B cell (primary cell): ENCODE measurements around the gene ARPC1A. TPM values are rescaled to one million over a fixed set of nuclear protein-coding genes. Genes with fewer than 3 reads are reported as not detected.

Experiments used
- ATAC-seq: fragments of 200-7000 bp; cut with Tn5 transposase; one replicate; pipeline ENCODE4 v1.10.0; 2021; ENCODE audit warnings: low read depth, mild to moderate bottlenecking, moderate number of reproducible peaks, moderate library complexity
- CTCF ChIA-PET: fragments of 350-600 bp; sonication (Branson Sonifier 250); formaldehyde crosslinking; loops from one replicate; lab custom pipeline; 2021; ENCODE audit warnings: antibody characterized with exemption, inconsistent platforms; lab: Charles Lee
- POLR2A ChIA-PET: fragments of 350-600 bp; sonication (Branson Sonifier 250); formaldehyde crosslinking; loops from one replicate; lab custom pipeline; 2021; ENCODE audit warnings: antibody characterized with exemption; lab: Charles Lee
- DNase-seq: peaks from one replicate; pipeline ENCODE4 v3.0.0; 2013
- H2AFZ ChIP-seq: 2 replicates; pipeline ENCODE4 v1.6.1; 2012; ENCODE audit warnings: mild to moderate bottlenecking, low read depth, low read length; ENCODE audit not compliant: insufficient read depth, poor library complexity, severe bottlenecking
- H3K27ac ChIP-seq, 2 donors: 1 replicate in 1 of 2; 2 replicates in 1 of 2; pipeline ENCODE4 v1.5.1; 2012 to 2013; ENCODE audit warnings: low read length in 2 of 2, mild to moderate bottlenecking in 2 of 2, moderate library complexity in 1 of 2
- H3K27me3 ChIP-seq, 4 experiments: fragments of 200-600 bp in 1 of 4; sonication (generic) in 1 of 4; replicated peaks in 1 of 4; 1 replicate in 2 of 4; 2 replicates in 2 of 4; pipeline versions ENCODE4 v1.6.1 to v1.7.0; 2013 to 2016; ENCODE audit warnings: low read length in 3 of 4, mild to moderate bottlenecking in 2 of 4, mixed read lengths in 1 of 4, moderate library complexity in 1 of 4; ENCODE audit not compliant: insufficient read depth in 4 of 4, control insufficient read depth in 3 of 4; ENCODE audit errors: control extremely low read depth in 1 of 4
- H3K36me3 ChIP-seq, 2 experiments: replicated peaks in 1 of 2; 1 replicate in 1 of 2; 2 replicates in 1 of 2; pipeline versions ENCODE4 v1.6.1 to v1.7.1; 2013; ENCODE audit warnings: low read length in 1 of 2; ENCODE audit not compliant: insufficient read depth in 2 of 2, control insufficient read depth in 1 of 2; ENCODE audit errors: control extremely low read depth in 1 of 2, extremely low read depth in 1 of 2
- H3K4me1 ChIP-seq, 2 donors: fragments of 200-600 bp in 1 of 2; sonication (generic) in 1 of 2; 1 replicate in 1 of 2; 2 replicates in 1 of 2; pipeline versions ENCODE4 v1.5.1 to v1.6.1; 2013 to 2017; ENCODE audit warnings: low read length in 2 of 2; ENCODE audit not compliant: control insufficient read depth in 2 of 2, insufficient read depth in 2 of 2
- H3K4me2 ChIP-seq: replicated peaks from 2 replicates; pipeline ENCODE3; 2012; ENCODE audit warnings: mild to moderate bottlenecking, low read depth, low read length; ENCODE audit not compliant: poor library complexity, severe bottlenecking
- H3K4me3 ChIP-seq, 5 experiments: fragments of 200-600 bp in 1 of 5; sonication (generic) in 1 of 5; 1 replicate in 3 of 5; 2 replicates in 2 of 5; pipeline versions ENCODE4 v1.5.1 to v1.7.0; 2011 to 2016; ENCODE audit warnings: low read length in 4 of 5, mild to moderate bottlenecking in 4 of 5, low read depth in 2 of 5, control low read depth in 1 of 5, moderate library complexity in 1 of 5; ENCODE audit not compliant: insufficient read depth in 1 of 5; ENCODE audit errors: control extremely low read depth in 1 of 5, extremely low read depth in 1 of 5
- H3K79me2 ChIP-seq: fragments of 200-600 bp; sonication (generic); one replicate; pipeline ENCODE4 v1.6.0; 2016; ENCODE audit warnings: low read length; ENCODE audit not compliant: control insufficient read depth, insufficient read depth
- H3K9ac ChIP-seq: fragments of 200-600 bp; sonication (generic); 2 replicates; pipeline ENCODE4 v1.6.1; 2017; ENCODE audit warnings: mild to moderate bottlenecking, low read length, moderate library complexity
- H3K9me3 ChIP-seq, 3 donors: one replicate each; pipeline versions ENCODE4 v1.6.1 to v1.7.1; 2013; ENCODE audit warnings: low read length in 2 of 3; ENCODE audit not compliant: control insufficient read depth in 2 of 3, insufficient read depth in 1 of 3; ENCODE audit errors: control extremely low read depth in 1 of 3
- H4K20me1 ChIP-seq: 2 replicates; pipeline ENCODE4 v1.6.0; 2012; ENCODE audit warnings: mild to moderate bottlenecking, low read length; ENCODE audit not compliant: insufficient read depth, control insufficient read depth, poor library complexity, severe bottlenecking
- H3K27ac Mint-ChIP-seq: one replicate; pipeline ENCODE4 v1.8.0; 2021; ENCODE audit warnings: mixed read lengths
- H3K27me3 Mint-ChIP-seq: one replicate; pipeline ENCODE4 v1.8.0; 2021; ENCODE audit warnings: mixed read lengths
- H3K4me1 Mint-ChIP-seq: one replicate; pipeline ENCODE4 v1.8.0; 2021; ENCODE audit warnings: mixed read lengths
- H3K4me3 Mint-ChIP-seq: one replicate; pipeline ENCODE4 v1.8.0; 2021; ENCODE audit warnings: mixed read lengths
- H3K9me3 Mint-ChIP-seq: one replicate; pipeline ENCODE4 v1.8.0; 2022; ENCODE audit warnings: mixed read lengths; ENCODE audit not compliant: insufficient read depth
- EZH2 ChIP-seq: IDR thresholded peaks from 2 replicates; pipeline ENCODE4 v1.6.1; 2012; ENCODE audit warnings: borderline replicate concordance, low read depth, mild to moderate bottlenecking, moderate library complexity, low read length; ENCODE audit not compliant: insufficient read depth, poor library complexity, severe bottlenecking
- WGBS: methylation state at CpG from one replicate; pipeline ENCODE4 v1.1.5; 2013; ENCODE audit warnings: missing lambda C conversion rate; ENCODE audit not compliant: insufficient coverage; 5-methylcytosine and 5-hydroxymethylcytosine counted together
- intact Hi-C: fragments of 100-400 bp; cut with micrococcal nuclease; formaldehyde crosslinking; loops from one replicate; pipeline ENCODE4 v1.10.0; 2022
- polyA plus RNA-seq: library from polyadenylated mRNA; depleted of rRNA; stranded (reverse); fragments of >200 nt; gene quantifications from 2 replicates; pipeline ENCODE4 v1.2.3, GENCODE V29; 2012
- total RNA-seq, 2 donors: library from RNA; stranded (reverse); fragments of 120-200 nt in 1 of 2; gene quantifications; 1 replicate in 1 of 2; 2 replicates in 1 of 2; pipeline versions ENCODE4 v1.2.3 to v1.2.4, GENCODE V29; 2013 to 2022
- TF ChIP-seq, protein P1 (sequence below): fragments of 200-600 bp; IDR thresholded peaks from one replicate; pipeline ENCODE4 v1.8.0; 2022; ENCODE audit warnings: antibody characterized with exemption, mild to moderate bottlenecking

Gene ARPC1A
- total and polyA plus RNA-seq, 2 donors (not counting 1 experiment from before 2014, with no cell fraction given), result 41.7 to 45.5 TPM

DNA sequence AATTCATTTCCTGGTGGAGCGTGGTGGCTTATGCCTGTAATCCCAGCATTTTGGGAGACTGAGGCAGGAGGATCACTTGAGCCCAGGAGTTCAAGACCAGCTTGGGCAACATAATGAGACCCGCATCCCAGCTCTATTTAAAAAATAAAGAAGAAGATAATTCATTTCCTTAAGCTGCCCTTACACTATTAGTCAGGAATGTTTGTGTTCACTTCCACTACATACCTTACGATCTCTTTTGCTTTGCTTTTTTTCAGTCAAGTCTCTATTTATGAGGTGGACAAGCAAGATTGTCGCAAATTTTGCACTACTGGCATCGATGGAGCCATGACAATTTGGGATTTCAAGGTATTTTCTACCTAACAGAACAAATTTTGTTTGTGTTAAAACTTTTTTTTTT lies 37.6 kb downstream of the ARPC1A start:
- ChIA-PET CTCF (interaction anchor here (1.2 to 5.6 kb wide), 4 partner anchors 23 to 255 kb away, joined by 3 to 38 read pairs (median 16); partner anchors contain the start of genes BUD31 and PDAP1), POLR2A (no interaction called here)
- Mint-ChIP-seq H3K4me3 (no peak overlapping the region), H3K27me3 (no peaks in the 10 kb centered on the region), H3K4me1 (peaks cover 1% of the 10 kb centered on the region), H3K9me3 (no peaks in the 10 kb centered on the region), H3K27ac (no peak overlapping the region)
- Histone ChIP-seq H2AFZ (no peak overlapping the region), H3K4me2 (no peak overlapping the region), H3K27ac (no peak overlapping the region), H3K4me3 (no peak overlapping the region), H3K79me2 (no peaks in the 10 kb centered on the region), H3K9me3 (no peaks in the 10 kb centered on the region), H3K36me3 (peaks cover 0 to 62% of the 10 kb centered on the region in 2 experiments), H4K20me1 (peaks cover 10% of the 10 kb centered on the region), H3K4me1 (no peaks in the 10 kb centered on the region), H3K9ac (no peak overlapping the region), H3K27me3 (no peaks in the 10 kb centered on the region)
- WGBS, result 100% methylated on average over 1 of the region's 5 CpGs
- no peak for ATAC-seq
- TF ChIP-seq, protein P1, sequence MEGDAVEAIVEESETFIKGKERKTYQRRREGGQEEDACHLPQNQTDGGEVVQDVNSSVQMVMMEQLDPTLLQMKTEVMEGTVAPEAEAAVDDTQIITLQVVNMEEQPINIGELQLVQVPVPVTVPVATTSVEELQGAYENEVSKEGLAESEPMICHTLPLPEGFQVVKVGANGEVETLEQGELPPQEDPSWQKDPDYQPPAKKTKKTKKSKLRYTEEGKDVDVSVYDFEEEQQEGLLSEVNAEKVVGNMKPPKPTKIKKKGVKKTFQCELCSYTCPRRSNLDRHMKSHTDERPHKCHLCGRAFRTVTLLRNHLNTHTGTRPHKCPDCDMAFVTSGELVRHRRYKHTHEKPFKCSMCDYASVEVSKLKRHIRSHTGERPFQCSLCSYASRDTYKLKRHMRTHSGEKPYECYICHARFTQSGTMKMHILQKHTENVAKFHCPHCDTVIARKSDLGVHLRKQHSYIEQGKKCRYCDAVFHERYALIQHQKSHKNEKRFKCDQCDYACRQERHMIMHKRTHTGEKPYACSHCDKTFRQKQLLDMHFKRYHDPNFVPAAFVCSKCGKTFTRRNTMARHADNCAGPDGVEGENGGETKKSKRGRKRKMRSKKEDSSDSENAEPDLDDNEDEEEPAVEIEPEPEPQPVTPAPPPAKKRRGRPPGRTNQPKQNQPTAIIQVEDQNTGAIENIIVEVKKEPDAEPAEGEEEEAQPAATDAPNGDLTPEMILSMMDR, result no peak
- no peak for DNase-seq
- intact Hi-C loops, result no loop called here

DNA sequence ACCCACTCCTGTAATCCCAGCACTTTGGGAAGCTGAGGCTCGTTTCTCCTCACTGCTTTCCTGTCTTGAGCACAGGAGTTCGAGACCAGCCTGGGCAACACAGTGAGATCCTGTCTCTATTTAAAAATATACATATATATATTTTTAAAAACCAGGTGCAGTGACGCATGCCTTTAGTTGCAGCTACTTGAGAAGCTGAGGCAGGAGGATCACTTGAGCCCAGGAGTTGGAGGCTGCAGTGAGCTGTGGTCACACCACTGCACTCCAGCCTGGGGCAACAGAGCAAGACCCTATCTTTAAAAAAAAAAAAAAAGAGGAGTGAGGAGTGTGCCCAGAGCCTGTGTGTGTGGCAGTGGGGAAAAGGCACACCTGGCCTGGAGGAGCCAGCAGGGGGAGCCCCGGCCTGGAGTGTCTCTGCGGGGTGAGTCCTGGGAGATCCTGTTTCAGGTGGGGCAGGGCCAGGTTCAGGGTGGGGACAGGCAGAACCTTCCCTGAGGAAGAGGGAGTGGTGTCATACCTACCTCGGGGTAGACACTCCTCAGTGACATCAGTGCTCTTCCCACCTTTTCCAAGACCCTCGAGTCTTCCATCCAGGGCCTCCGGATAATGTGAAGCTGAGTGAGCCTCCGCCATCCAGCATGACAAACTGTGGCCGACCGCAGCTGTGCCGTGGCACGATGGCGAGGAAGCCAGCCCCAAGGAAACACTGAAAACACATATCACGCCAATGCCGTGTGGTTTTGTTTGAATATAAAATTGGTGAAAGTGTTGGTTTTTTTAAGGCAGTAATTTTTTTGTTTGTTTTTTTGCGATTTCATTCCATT lies 39.8 kb downstream of the ARPC1A start:
- intact Hi-C loops, result loop anchor here (1.0 kb wide), 2 partner anchors 22 to 43 kb away; partner anchors contain the start of genes BUD31 and PDAP1
- ChIA-PET CTCF (interaction anchor here (0.7 to 5.6 kb wide), 14 partner anchors 14 to 995 kb away, joined by 3 to 38 read pairs (median 5); partner anchors contain the start of genes BUD31, CPSF4, PDAP1 and PTCD1), POLR2A (interaction anchor here (0.9 kb wide), 1 partner anchor 9 kb away, joined by 3 read pairs; the partner anchor contains the start of gene ARPC1B)
- Histone ChIP-seq H3K4me3 (no peak overlapping the region), H3K27ac (no peak overlapping the region), H4K20me1 (peaks cover 10% of the 10 kb centered on the region), H3K9me3 (no peaks in the 10 kb centered on the region), H3K27me3 (no peaks in the 10 kb centered on the region), H2AFZ (no peak overlapping the region), H3K9ac (no peak overlapping the region), H3K36me3 (peaks cover 0 to 48% of the 10 kb centered on the region in 2 experiments), H3K4me2 (no peak overlapping the region), H3K79me2 (no peaks in the 10 kb centered on the region), H3K4me1 (no peaks in the 10 kb centered on the region)
- no peaks in the 10 kb centered on the region for H3K27me3 Mint-ChIP-seq
- WGBS, result 89% methylated on average over 10 of the region's 17 CpGs
- DNase-seq (peak; percentile 73), ATAC-seq (peak; percentile 96)
- TF ChIP-seq, protein P1, result peak; percentile 76
- TF ChIP-seq EZH2, result no peak
- peaks cover 1% of the 10 kb centered on the region for H3K4me1 Mint-ChIP-seq
- H3K4me3 Mint-ChIP-seq, result no peak overlapping the region
- H3K9me3 Mint-ChIP-seq, result no peaks in the 10 kb centered on the region
- H3K27ac Mint-ChIP-seq, result no peak overlapping the region
